ENCODE measurements around the gene PHF20. TPM values are rescaled to one million over a fixed set of nuclear protein-coding genes. Genes with fewer than 3 reads are reported as not detected.

Gene PHF20
- total RNA-seq, 1 donor from 2014 or later: 40.1 TPM

DNA sequence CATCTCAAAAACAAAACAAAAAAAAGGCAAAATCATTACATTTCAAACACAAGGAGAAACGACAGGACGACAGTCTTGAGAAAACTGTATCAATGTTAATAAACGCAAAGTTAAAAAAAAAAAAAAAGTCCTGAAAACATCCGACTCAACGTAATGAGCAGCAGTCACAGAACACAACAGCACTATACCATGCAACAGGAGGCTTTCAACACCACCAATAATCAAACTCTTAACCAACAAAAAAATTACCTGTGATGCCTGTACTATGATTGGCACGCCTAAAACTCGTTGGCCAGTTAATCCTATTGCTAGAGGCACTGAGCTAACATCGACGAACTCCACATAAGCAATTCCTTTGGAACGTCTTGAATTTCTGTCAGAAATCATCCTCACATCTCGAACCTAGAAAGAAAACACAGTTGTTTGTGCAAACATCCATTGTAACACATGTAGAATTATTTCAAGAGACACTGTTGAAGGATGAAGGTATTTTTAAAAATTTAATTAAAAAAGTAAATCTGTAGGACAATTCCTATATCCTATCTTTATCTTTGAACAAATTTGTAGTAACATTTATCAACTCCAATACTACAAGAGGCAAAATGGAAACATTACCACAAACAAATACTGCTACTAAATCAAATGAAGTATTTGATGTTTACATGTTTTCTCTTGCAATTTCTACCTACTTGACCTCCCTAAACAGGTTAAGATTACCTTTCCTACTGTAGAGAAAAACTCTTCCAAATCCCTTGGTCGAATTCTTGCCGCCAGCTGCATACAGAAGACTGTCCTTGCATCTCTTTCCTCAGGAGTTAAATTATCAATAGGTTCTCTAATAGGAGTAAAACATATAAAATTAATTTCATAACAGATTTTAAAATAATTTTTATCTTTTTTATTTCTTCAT lies 47.2 kb upstream of the PHF20 start:
- TF ChIP-seq EZH2 (IDR thresholded peaks at IDR 0.05; ENCODE audit: insufficient read depth, low read length): no peak
- TF ChIP-seq, protein P1, sequence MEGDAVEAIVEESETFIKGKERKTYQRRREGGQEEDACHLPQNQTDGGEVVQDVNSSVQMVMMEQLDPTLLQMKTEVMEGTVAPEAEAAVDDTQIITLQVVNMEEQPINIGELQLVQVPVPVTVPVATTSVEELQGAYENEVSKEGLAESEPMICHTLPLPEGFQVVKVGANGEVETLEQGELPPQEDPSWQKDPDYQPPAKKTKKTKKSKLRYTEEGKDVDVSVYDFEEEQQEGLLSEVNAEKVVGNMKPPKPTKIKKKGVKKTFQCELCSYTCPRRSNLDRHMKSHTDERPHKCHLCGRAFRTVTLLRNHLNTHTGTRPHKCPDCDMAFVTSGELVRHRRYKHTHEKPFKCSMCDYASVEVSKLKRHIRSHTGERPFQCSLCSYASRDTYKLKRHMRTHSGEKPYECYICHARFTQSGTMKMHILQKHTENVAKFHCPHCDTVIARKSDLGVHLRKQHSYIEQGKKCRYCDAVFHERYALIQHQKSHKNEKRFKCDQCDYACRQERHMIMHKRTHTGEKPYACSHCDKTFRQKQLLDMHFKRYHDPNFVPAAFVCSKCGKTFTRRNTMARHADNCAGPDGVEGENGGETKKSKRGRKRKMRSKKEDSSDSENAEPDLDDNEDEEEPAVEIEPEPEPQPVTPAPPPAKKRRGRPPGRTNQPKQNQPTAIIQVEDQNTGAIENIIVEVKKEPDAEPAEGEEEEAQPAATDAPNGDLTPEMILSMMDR (IDR thresholded peaks at IDR 0.05; ENCODE audit: insufficient read depth, low read depth, low read length): no peak
- Mint-ChIP-seq H3K27ac (ENCODE audit: unreplicated experiment) (no peak overlapping the region), H3K27me3 (ENCODE audit: low read depth, unreplicated experiment) (no peaks in the 10 kb centered on the region), H3K4me3 (ENCODE audit: unreplicated experiment) (peak overlapping the region; percentile 18), H3K36me3 (ENCODE audit: low read depth, unreplicated experiment) (peaks cover 21% of the 10 kb centered on the region), H3K9me3 (ENCODE audit: unreplicated experiment) (no peaks in the 10 kb centered on the region), H3K4me1 (ENCODE audit: low read depth, unreplicated experiment) (peaks cover 3% of the 10 kb centered on the region)
- H3K9ac ChIP-seq (ENCODE audit: low read length): no peak overlapping the region
- no peaks in the 10 kb centered on the region for H3K4me1 ChIP-seq (ENCODE audit: insufficient read depth, low read length)
- H3K27me3 ChIP-seq (ENCODE audit: insufficient read depth, low read length): no peaks in the 10 kb centered on the region
- H3K9me3 ChIP-seq (ENCODE audit: insufficient read depth, low read depth, low read length): no peaks in the 10 kb centered on the region
- FAIRE-seq (no peak), DNase-seq (ENCODE audit: low read depth) (no peak)
- H3K36me3 ChIP-seq (ENCODE audit: insufficient read depth, low read length): peaks cover 86% of the 10 kb centered on the region
- peaks cover 96% of the 10 kb centered on the region for H3K79me2 ChIP-seq (ENCODE audit: insufficient read depth, low read length)
- H3K4me2 ChIP-seq (ENCODE audit: low read length): no peak overlapping the region
- peaks cover 94% of the 10 kb centered on the region for H4K20me1 ChIP-seq (ENCODE audit: insufficient read depth, low read length)
- no peak overlapping the region for H2AFZ ChIP-seq (ENCODE audit: low read depth, low read length)
- no peak overlapping the region for H3K4me3 ChIP-seq (ENCODE audit: insufficient read depth, low read depth, low read length)
- no peak overlapping the region for H3K27ac ChIP-seq (ENCODE audit: low read depth, low read length)

DNA sequence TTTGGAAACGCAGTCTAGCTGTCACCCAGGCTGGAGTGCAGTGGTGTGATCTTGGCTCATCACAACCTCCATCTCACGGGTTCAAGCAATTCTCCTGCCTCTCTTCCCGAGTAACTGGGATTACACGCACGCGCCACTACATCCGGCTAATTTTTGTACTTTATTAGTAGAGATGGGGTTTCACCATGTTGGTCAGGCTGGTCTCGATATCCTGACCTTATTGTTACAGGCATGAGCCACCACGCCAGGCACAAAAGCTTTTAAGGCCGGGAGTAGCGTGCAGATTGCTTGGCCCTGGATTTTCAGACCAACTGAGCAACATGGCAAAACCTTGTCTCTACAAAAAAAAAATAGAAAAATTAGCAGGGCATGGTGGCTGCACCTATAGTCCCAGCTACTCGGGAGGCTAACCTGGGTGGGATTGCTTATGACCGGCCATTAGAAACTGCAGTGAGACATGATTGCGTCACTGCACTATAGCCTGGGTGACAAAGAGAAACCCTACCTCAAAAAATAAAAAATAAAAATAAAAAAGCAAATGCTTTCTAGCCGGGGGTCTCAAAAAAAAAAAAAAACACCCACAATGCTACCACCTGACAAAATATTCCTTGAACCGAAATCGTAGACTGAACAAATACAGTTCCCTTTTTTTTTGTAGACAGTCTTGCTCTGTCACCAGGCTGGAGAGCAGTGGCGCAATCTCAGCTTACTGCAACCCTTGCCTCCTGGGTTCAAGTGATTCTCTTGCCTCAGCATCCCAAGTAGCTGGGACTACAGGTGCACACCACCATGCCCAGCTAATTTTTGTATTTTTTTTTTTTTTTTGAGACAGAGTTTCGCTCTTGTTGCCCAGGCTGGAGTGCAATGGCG lies 44.7 kb upstream of the PHF20 start:
- Histone ChIP-seq H3K79me2 (ENCODE audit: insufficient read depth, low read length) (peaks cover 96% of the 10 kb centered on the region), H2AFZ (ENCODE audit: low read depth, low read length) (no peak overlapping the region), H3K9me3 (ENCODE audit: insufficient read depth, low read depth, low read length) (no peaks in the 10 kb centered on the region), H3K9ac (ENCODE audit: low read length) (no peak overlapping the region), H3K27me3 (ENCODE audit: insufficient read depth, low read length) (no peaks in the 10 kb centered on the region), H3K4me3 (ENCODE audit: insufficient read depth, low read depth, low read length) (no peak overlapping the region), H3K4me1 (ENCODE audit: insufficient read depth, low read length) (no peaks in the 10 kb centered on the region), H3K4me2 (ENCODE audit: low read length) (no peak overlapping the region), H3K36me3 (ENCODE audit: insufficient read depth, low read length) (peaks cover 86% of the 10 kb centered on the region), H3K27ac (ENCODE audit: low read depth, low read length) (no peak overlapping the region), H4K20me1 (ENCODE audit: insufficient read depth, low read length) (peaks cover 94% of the 10 kb centered on the region)
- Mint-ChIP-seq H3K9me3 (ENCODE audit: unreplicated experiment) (no peaks in the 10 kb centered on the region), H3K27ac (ENCODE audit: unreplicated experiment) (no peak overlapping the region), H3K36me3 (ENCODE audit: low read depth, unreplicated experiment) (peaks cover 14% of the 10 kb centered on the region), H3K4me3 (ENCODE audit: unreplicated experiment) (no peak overlapping the region), H3K4me1 (ENCODE audit: low read depth, unreplicated experiment) (peaks cover 12% of the 10 kb centered on the region), H3K27me3 (ENCODE audit: low read depth, unreplicated experiment) (no peaks in the 10 kb centered on the region)
- TF ChIP-seq, protein P1 (IDR thresholded peaks at IDR 0.05; ENCODE audit: insufficient read depth, low read depth, low read length): no peak
- TF ChIP-seq EZH2 (IDR thresholded peaks at IDR 0.05; ENCODE audit: insufficient read depth, low read length): no peak
- FAIRE-seq: no peak
- no peak for DNase-seq (ENCODE audit: low read depth)

Measured in astrocyte (in vitro differentiated cells and primary cell).